Measurements from ENCODE around the gene RAD23A.

GRCh38 chr19:12913851-12914690 is 31.6 kb upstream of the RAD23A start:
- TF ChIP-seq EZH2phosphoT487 (IDR thresholded peaks at IDR 0.05; ENCODE audit: insufficient read depth, low read depth) (no peak), EZH2 (IDR thresholded peaks at IDR 0.05; ENCODE audit: insufficient read depth, poor library complexity, severe bottlenecking) (no peak)

Data from GM23248 (cell line).